ENCODE measurements around the gene ZMYND8. TPM values are rescaled to one million over a fixed set of nuclear protein-coding genes. Genes with fewer than 3 reads are reported as not detected.

ZMYND8 gene
- total and polyA plus RNA-seq, 2 of the 8 experiments (the other 6 are each of a cell fraction or from before 2014, with no cell fraction given) = 50.5 to 163 TPM

- CTCF ChIA-PET (ENCODE audit: partially characterized antibody) = interaction anchor here (0.6 to 3.1 kb wide), 23 partner anchors 9 to 1039 kb away, joined by 3 to 20 read pairs (median 3); no protein-coding TSS in a partner anchor
- no peaks in the 10 kb centered on the region for H3K9me3 ChIP-seq (ENCODE audit: insufficient read depth in 2 of 2, low read depth in 1 of 2, low read length in 1 of 2)
- no peak overlapping the region for H2BK20ac ChIP-seq (ENCODE audit: low read length)
- H3K14ac ChIP-seq (ENCODE audit: insufficient read length) = no peak overlapping the region
- peaks cover 0 to 4% of the 10 kb centered on the region in 2 experiments for H4K20me1 ChIP-seq (replicated peaks in 1 of 2; ENCODE audit: control insufficient read depth in 1 of 2, insufficient read depth in 2 of 2, low read length in 2 of 2)
- no peak overlapping the region for H4K91ac ChIP-seq (replicated peaks; ENCODE audit: insufficient read length, low read length)
- no peak overlapping the region for H4K8ac ChIP-seq (ENCODE audit: extremely low read depth, insufficient read depth, low read length)
- peak in 1 of 2 experiments; percentile 71 for DNase-seq (ENCODE audit: low read depth in 1 of 2, low spot score in 2 of 2)
- H2BK15ac ChIP-seq (ENCODE audit: low read length) = 0 out of 2 replicates have a peak overlapping the region, but pooled peaks have one; percentile 1
- no peak overlapping the region for H3K4ac ChIP-seq (replicated peaks; ENCODE audit: insufficient read length, low read depth, low read length)
- no peak overlapping the region for H3K4me3 ChIP-seq (ENCODE audit: extremely low read depth in 1 of 4, insufficient read depth in 2 of 4, low read depth in 3 of 4, low read length in 4 of 4)
- 76% methylated on average over 9 of the region's 9 CpGs; no CpG with 5 or more reads in 1 of the 2 experiments for WGBS, 2 experiments (ENCODE audit: extremely low coverage in 1 of 2, insufficient coverage in 1 of 2, insufficient read length in 1 of 2, insufficient replicate concordance in 2 of 2, low coverage in 1 of 2, low lambda C conversion rate in 2 of 2, missing lambda C conversion rate in 1 of 2)
- no peak overlapping the region; the same call in 1 of the 2 replicates for H3K18ac ChIP-seq (ENCODE audit: extremely low read depth, low read length)
- no peak overlapping the region for H3K23ac ChIP-seq (ENCODE audit: insufficient read length)
- no peak overlapping the region for H2BK120ac ChIP-seq (replicated peaks; ENCODE audit: low read depth, low read length)
- H3K4me2 ChIP-seq (ENCODE audit: insufficient read depth in 1 of 2, low read depth in 2 of 2, low read length in 2 of 2) = no peak overlapping the region
- H3K27ac ChIP-seq (ENCODE audit: low read depth, low read length) = no peak overlapping the region
- no peak overlapping the region for H3K9ac ChIP-seq (replicated peaks in 1 of 4; ENCODE audit: extremely low read depth in 1 of 4, low read depth in 3 of 4, low read length in 3 of 4)
- peaks cover 0 to 17% (median 6%) of the 10 kb centered on the region in 4 experiments; a peak in 6 of 7 replicates for H3K4me1 ChIP-seq (replicated peaks in 1 of 4; ENCODE audit: control insufficient read depth in 3 of 4, insufficient read depth in 4 of 4, low read length in 3 of 4)
- POLR2A ChIA-PET (ENCODE audit: partially characterized antibody) = interaction anchor here (0.6 to 1.3 kb wide), 6 partner anchors 8 to 178 kb away, joined by 3 to 6 read pairs (median 4); no protein-coding TSS in a partner anchor
- no peak overlapping the region for H2AK5ac ChIP-seq (ENCODE audit: low read depth, low read length)
- FAIRE-seq = no peak
- H2BK5ac ChIP-seq (ENCODE audit: low read depth, low read length) = no peak overlapping the region
- no peaks in the 10 kb centered on the region for H3K23me2 ChIP-seq (ENCODE audit: low read depth, low read length)
- no peak overlapping the region for H4K5ac ChIP-seq (ENCODE audit: insufficient read length, low read depth, low read length)
- no peak overlapping the region for H3K56ac ChIP-seq (replicated peaks; ENCODE audit: insufficient read length, low read depth, low read length)
- H3K36me3 ChIP-seq (ENCODE audit: control insufficient read depth in 2 of 4, insufficient read depth in 4 of 4, low read length in 3 of 4) = peaks cover 4 to 23% (median 14%) of the 10 kb centered on the region in 4 experiments; a peak in 6 of 8 replicates
- no peaks in the 10 kb centered on the region for H3K79me2 ChIP-seq (ENCODE audit: control insufficient read depth in 1 of 2, insufficient read depth in 2 of 2, low read length in 2 of 2)
- no peak overlapping the region for H2AFZ ChIP-seq (ENCODE audit: low read length)
- H2BK12ac ChIP-seq (ENCODE audit: low read depth, low read length) = no peak overlapping the region
- H3K79me1 ChIP-seq (ENCODE audit: low read depth, low read length) = no peaks in the 10 kb centered on the region
- H3K27me3 ChIP-seq (replicated peaks in 1 of 4; ENCODE audit: control insufficient read depth in 3 of 4, extremely low read depth in 1 of 4, insufficient read depth in 3 of 4, low read length in 3 of 4) = no peaks in the 10 kb centered on the region
- TF ChIP-seq CTCF (IDR thresholded peaks at IDR 0.05; ENCODE audit: control extremely low read depth in 1 of 3, insufficient read depth in 1 of 3, low read depth in 1 of 3, low read length in 3 of 3) = peak; percentile 57 to 78 (median 71)
- no peak for TF ChIP-seq PHF8 (conservative IDR thresholded peaks at IDR 0.05; ENCODE audit: low read depth, low read length)
- no peak for TF ChIP-seq CREB1 (IDR thresholded peaks at IDR 0.05)
- TF ChIP-seq MAX (IDR thresholded peaks at IDR 0.05) = 0 out of 2 replicates have a peak, but pooled peaks have one; percentile 26
- no peak for TF ChIP-seq JUN (IDR thresholded peaks at IDR 0.05; ENCODE audit: low read depth, low read length)
- 0 out of 2 replicates have a peak, but pooled peaks have one; percentile 18 for TF ChIP-seq TBP (IDR thresholded peaks at IDR 0.05; ENCODE audit: low read depth, low read length)
- peak; percentile 44; the same call in 1 of the 2 replicates for TF ChIP-seq TAF1 (IDR thresholded peaks at IDR 0.05; ENCODE audit: low read depth, low read length)
- no peak for TF ChIP-seq BCL11A (IDR thresholded peaks at IDR 0.05; ENCODE audit: low read depth in 2 of 2, low read length in 2 of 2)
- TF ChIP-seq RAD21 (IDR thresholded peaks at IDR 0.05 in 1 of 2, conservative IDR thresholded peaks at IDR 0.05 in 1 of 2; ENCODE audit: low read depth in 2 of 2, low read length in 2 of 2) = peak; percentile 50 to 68
These were observed 150.8 kb downstream of the ZMYND8 start for GRCh38 chr20:47205577-47206123.

Data from H1 (cell line).